NCI-H226 (cell line): ENCODE measurements around the gene INTS11.

Experiments
- DNase-seq: peaks from one replicate; pipeline ENCODE4 v3.0.0-alpha.2; 2015

INTS11 gene

GRCh38 chr1:1357871-1358432 lies 33.5 kb upstream of the INTS11 start:
- DNase-seq: no peak

DNA sequence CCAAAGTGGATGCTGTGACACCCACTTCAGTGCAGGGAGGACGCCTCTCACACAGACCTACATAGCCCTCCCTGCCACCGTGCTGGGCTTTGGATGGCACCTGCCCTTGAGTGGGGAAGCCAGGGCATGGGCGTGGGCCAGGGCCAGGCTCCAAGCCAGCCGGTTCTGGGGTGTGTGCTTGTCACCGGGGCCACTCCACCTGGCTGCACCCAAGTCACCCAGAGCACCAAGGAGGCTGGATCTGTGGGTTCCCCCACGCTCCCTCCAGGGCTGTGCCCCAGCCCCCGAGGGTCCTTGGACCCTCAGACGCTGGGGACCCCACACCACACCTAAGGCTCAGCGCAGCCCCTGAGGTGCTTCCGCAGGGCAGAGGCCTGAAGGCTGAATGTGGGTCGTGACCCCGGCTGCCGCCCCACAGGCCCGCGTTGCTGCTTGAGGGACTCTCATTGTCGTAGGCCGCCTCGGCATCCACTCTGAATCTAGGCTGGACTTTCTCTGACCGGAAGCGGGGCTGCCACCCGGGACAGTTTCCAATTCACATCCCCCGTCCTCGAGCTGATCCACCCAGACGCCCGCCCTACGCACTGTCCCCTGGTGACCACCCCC lies 32.4 kb upstream of the INTS11 start:
- no peak for DNase-seq

DNA sequence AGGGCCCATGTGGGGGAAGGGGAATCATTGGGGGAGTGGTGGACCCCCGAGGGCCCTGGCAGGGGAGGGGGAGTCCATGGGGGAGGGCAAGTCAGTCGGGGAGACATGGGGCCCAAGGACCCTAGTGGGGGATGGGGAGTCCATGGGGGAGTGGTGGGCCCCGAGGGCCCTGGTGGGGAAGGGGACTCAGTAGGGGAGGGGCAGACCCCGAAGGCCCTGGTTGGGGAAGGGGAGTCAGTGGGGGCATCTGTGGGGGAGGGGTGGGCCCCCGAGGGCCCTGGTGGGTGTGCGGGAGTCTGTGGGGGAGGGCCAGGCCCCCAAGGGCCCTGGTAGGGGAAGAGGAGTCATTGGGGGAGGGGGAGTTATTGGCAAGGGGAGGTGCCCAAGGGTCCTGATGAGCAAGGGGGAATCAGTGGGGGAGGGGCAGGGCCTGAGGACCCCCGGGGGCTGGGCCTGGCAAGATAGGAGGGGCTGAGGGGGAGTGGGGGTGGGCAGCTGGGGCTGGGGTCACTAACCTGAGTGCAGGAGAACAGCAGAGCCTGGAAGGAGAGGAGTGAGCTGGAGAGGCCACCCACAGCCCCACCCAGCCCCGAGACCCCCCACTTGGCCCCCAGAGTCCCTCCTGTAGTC lies 31.8 kb upstream of the INTS11 start:
- no peak for DNase-seq

DNA sequence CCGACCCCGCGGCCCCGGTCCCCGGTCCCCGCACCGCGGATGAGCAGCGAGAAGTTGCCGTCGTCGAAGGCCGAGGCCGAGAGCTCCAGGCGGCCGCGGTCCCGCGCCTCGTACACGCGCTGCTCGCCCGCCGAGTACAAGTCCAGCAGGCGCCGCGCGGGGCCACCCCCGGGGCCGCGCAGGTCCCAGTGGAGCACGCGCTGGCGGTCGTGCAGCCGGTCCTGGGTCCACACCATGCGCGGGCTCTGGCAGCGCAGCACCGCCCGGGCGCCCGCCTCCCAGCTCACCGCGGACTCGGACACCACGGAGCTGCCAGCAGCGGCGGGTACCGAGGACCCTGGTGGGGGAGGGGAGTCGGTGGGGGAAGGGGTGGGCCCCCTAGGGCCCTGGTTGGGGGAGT lies 31.0 kb upstream of the INTS11 start:
- no peak for DNase-seq

DNA sequence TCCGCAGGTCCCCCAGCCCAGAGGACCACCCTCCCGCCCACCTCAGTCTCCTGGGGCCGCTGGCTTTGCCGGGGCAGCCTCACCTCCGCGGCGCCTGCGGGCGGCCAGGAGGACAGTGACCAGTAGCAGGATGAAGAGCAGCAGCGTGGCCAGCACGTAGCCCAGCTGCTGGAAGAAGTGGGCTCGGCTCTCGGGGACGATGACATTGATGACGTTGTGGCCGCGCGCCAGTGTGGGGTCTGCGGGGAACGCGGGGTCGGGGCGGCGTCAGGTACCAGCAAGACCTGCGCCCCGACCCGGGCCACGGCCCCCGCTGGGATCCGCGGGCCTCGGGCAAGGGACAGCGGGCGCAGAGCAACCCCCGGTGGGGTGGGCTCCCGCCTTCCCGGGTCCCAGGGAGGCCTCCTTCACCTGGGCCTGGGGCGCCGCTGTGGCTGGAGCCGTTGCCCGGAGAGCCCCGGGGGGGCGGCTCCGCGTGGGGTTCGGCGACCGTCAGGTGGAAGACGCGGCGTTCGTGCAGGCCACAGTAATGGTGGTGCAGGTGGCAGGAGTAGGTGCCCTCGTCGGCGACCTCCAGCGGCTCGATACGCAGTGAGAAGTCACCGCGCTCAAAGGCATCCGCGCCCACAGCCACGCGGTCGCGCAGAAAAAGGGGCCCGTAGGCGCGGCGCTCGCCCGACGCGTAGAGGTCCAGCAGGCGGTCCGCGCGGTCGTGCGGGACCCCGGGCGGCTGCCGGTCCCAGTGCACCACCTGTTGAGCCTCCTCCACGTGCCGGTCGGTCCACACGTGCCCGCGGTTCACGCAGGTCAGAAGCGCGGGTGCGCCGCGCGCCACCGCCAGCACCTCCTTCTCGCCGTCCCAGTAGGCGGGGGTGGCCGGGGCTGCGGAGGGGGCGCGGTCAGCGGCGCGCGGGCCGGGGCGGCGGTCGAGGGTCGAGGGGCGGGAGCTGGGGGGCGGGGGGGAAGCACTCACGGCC lies 30.1 kb upstream of the INTS11 start:
- no peak for DNase-seq

DNA sequence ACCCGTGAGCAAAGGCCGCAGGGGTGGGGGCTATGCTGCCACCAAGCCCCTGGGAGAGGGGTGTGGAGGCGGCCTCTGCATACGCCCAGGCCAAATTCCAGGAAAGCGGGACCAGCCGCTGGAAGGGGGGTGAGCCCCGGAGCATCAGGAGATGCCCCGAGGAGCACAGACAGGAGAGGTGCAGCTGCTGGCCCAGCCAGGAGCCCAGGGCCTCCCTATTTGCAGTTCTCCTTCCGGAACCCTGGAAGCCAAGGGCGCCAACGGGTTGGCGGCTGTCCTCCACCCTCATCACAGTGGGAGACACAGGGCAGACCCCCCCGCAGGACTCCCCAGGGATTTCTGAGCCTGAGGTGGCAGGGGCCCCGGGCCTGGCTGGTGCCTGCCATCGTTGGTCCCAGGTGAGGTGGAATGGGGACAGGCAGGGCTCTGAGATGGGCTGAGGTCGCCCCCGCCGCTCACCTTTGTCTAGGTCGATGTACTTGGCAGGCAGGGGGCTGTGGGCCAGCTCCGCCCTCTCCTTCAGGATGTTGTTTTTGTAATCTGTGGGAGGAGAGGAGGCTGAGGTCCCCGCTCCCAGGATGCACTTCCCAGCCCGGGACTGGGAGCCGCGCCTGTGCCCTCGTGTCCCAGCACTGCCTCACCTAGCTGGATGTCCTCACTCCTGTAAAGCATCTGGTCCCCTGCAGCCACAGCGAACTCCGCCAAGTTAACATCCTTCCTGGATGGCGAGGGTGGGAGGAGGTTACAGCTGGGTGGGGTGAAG lies 29.1 kb upstream of the INTS11 start:
- no peak for DNase-seq

- no peak for DNase-seq
Measured at GRCh38 chr1:1352786-1353388, 28.4 kb upstream of the INTS11 start.

DNA sequence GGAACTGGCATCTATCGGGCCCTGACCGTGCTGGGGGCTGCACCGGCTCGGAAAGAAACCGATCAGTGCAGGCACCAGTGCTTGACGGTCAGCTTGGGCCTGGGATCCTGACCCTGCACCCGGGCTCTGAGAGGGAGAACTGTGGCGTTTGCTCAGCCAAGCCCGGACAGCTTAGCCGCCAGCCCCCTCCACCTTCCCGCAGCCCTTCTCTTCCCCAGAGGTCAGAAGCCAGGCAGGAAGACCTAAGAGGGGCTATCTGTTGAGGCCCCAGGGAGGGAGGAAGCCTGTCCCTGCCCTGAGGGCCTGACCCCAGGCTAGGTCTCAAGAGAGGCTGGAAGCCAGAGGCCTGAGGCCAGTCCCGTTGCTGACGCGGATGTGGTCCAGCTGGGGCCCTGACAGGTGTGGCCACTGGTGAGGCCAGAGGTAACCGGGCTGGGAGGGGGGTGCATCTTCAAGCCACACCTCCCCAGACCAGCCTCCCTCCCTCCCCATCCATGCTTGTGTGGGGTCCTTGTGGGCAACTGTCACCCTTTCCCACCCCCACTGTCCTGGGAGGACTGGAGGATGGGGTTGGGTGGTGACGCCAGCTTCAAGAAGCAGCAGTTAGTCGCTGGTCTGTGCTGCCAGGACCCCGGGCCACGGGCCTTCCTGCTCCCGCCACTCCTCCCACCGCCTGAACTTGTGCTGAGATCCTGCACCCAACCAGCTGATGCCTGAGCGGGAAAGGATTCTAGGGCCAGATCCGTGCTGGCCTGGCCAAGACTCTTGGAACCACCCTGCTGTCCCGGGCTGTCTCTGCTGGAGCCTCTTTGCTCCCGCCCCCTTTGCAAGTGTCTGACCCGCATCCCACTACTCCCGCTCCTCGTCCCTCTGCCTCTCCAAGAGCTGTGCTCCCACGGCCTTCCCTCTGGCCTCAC lies 27.3 kb upstream of the INTS11 start:
- no peak for DNase-seq

- DNase-seq: peak; percentile 48
Measured at GRCh38 chr1:1349256-1350012, 25.0 kb upstream of the INTS11 start, which contains the start of gene DVL1. DVL1 (minus strand) TSS chr1:1349418; CDS start chr1:1349065, 353 bp downstream.

GRCh38 chr1:1348420-1349255 lies 24.2 kb upstream of the INTS11 start:
- DNase-seq: no peak

GRCh38 chr1:1347663-1348419 lies 23.4 kb upstream of the INTS11 start:
- peak; percentile 12 for DNase-seq

DNA sequence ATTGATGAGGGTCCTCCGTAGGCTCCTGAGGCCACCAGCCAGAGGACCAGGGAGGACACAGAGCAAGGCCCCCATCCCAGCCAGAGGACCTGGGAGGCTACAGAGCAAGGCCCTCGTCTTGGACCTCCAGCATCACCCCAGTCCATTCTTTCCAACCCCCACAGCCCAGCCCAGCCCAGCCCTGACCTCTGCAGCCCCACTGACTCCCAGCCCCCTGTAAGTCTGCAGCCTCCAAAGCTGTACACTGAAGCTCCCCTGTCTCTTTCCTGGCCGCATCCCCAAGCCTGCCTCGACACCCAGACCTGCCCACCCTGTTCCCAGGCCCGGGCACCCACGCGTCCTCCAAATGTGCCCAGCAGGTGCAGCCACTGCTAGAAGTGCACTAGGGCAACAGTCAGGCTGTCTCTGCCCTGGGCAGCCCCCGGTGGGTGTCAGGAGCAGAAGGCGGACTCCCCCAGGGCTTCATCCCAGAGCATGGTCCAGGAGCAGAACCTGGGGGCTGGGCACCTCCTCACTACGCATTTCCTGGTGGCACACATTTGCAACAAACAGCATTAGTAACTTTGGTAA lies 22.7 kb upstream of the INTS11 start:
- no peak for DNase-seq

DNA sequence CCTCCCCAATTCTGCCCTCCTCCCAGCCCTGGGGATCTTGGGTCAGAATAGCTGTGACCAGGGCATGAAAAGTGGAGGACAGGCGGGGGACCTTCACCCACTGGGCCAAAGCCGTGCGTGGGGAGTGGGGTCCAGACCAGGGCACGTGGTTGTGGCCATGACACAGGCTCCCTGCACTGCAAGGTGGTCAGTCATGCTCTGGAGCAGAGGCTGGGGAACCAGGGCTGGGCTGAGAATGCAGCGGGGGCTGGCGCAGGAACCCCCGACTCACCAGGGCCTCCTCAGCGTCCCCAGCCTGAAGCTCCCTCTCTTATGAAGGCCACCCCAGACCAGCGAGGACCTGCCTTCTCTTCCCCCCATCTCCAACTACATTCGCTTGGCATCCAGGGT lies 22.0 kb upstream of the INTS11 start:
- DNase-seq: no peak

GRCh38 chr1:1345860-1346500 lies 21.5 kb upstream of the INTS11 start:
- no peak for DNase-seq

- peak; percentile 65 for DNase-seq
Measured at GRCh38 chr1:1345384-1345783, 20.9 kb upstream of the INTS11 start.

GRCh38 chr1:1344655-1345361 lies 20.3 kb upstream of the INTS11 start:
- DNase-seq: peak; percentile 94
